ENCODE measurements around the gene PPP1R15A. TPM values are rescaled to one million over a fixed set of nuclear protein-coding genes. Genes with fewer than 3 reads are reported as not detected.

Gene PPP1R15A
- total and polyA plus RNA-seq, 2 of the 8 experiments (the other 6 are each of a cell fraction or from before 2014, with no cell fraction given): 4.1 to 14.0 TPM

- TF ChIP-seq CTBP2 (IDR thresholded peaks at IDR 0.05; ENCODE audit: borderline replicate concordance, insufficient read depth, insufficient read length, low read length) (no peak), BACH1 (IDR thresholded peaks at IDR 0.05; ENCODE audit: low read length) (no peak), PHF8 (conservative IDR thresholded peaks at IDR 0.05; ENCODE audit: low read depth, low read length) (no peak), CREB1 (IDR thresholded peaks at IDR 0.05) (no peak), SUZ12 (IDR thresholded peaks at IDR 0.05; ENCODE audit: low read length) (no peak), RXRA (IDR thresholded peaks at IDR 0.05; ENCODE audit: insufficient read depth, low read depth, low read length) (no peak)
These were observed 1.5 kb downstream of the PPP1R15A start (continued) for GRCh38 chr19:48873476-48874302.

Data from H1 (cell line).